ENCODE data around the gene SLC12A3.
"Not testable (repeated sequence)": the region's sequence is repeated elsewhere in the genome, so short reads cannot be mapped to it uniquely, and the experiment has no call there.

The SLC12A3 gene

DNA sequence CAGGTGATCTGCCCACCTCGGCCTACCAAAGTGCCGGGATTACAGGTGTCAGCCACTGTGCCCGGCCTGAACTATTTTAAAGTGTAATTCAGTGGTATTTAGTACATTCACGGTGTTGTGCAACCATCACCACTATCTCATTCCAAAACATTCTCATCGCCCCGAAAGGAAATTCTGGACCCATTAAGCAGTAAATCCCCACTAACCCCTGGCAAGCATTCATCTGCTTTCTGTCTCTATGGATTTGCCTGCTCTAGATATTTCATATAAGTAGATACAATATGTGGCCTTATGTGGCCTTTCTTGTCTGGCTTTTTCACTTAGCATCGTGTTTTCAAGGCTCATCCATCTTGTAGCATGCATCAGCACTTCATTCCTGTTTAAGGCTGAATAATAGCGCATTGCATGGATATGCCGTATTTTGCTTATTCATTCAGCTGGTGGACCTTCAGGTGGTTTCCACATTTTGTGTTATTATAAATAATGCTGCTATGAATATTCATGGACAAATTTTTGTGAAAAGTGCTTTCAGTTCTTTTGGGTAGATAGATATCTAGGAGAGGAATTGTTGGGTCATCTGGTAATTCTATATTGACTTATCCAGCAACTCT is 58.6 kb downstream of the SLC12A3 start:
- DNase-seq, result no peak

DNA sequence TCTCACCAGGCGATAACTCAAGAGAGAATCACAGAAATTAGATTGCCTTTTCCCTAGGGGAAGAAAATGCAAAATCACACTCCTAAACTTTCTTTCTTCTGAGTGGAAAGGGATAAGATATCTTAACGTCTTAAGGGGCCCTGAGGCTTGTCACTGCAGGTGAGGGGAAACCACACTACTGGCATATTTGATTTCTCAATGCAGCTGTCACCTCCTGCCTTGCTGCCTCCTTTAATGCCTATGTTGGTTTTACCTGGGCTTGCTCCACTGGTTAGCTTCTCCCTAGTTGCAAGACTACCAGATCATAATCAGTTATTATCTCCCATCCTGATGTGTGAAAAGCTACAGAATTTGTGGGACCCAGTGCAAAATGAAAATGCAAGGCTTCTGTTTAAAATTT is 62.5 kb downstream of the SLC12A3 start:
- no peak for DNase-seq

DNA sequence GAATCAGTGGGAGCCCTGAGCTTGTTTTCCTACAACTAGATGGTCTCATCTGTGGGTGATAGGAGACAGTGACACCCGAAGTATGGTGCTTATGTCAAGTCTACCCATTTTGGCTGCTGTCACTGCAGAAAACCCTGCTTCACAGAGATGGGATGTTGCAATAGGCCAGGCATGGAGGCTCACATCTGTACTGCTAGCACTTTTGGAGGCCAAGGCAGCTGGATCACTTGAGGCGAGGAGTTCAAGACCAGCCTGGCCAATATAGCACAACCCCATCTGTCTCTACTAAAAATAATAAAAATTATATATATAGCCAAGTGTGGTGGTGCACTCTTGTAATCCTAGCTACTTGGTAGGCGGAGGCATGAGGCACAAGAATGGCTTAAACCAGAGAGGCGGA is 64.6 kb downstream of the SLC12A3 start:
- DNase-seq, result no peak

DNA sequence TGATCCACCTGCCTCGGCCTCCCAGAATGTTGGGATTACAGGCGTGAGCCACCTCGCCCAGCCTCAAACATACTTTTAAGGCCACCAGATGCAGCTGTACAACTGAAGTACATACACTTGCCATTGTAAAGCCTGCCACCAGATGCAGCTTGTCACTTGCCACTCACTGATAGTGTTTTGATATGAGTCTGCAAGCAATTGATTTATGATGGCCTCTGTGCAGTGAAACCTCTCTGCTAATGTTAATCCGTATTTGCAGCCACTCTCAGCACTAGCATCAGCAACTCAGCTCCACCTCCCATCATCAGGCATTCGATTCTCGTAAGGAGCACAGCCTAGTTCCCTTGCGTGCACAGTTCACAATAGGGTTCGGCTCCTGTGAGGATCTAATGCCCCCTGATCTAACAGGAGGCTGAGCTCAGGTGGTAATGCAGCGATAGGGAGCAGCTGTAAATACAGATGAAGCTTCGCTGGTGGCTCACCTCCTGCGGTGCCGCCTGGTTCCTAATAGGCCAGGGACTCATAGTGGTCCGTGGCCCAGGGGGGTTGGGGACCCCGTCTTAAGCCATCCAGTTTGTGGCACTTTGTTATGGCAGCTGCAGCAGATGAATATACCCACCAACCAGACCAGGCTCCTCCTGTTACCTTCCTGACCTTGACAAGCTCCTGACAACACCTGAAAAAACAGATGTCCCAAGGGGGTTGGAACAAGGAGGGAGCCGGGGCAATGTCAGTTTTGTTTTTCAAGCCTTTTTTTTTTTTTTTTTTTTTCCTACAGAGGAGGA is 65.7 kb downstream of the SLC12A3 start:
- no peak for DNase-seq

DNA sequence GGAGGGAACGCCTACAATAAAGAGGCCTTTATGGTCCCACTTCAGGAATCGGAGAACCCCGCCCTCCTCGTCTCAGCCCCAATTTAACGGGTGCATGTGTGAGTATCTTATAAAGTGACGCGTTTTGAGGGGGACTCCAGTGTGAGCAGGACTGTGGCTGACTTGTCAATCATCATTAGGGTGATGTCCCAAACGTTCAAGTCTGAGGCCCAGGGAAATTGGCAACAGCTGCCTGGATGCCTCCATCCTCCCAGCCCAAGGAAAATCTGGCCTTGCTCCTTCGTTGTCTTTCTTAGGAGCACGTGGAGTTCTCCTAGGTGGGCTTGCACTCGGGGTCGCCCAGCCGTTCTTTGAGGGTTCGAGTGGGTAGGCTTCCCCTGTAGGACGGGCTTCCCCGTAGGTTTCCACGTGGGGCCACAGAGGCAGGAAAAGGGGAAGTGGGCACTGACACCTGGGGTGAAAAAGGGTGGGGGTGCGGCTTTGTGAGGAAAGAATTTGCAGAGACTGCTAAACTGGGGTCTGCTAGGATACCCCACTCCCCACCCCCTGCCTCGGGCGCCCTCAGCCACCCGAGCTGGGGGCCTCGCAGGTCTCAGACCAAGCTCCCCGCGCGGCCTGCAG is 66.4 kb downstream of the SLC12A3 start:
- peak in 1 of 2 donors; percentile 31 for DNase-seq

DNA sequence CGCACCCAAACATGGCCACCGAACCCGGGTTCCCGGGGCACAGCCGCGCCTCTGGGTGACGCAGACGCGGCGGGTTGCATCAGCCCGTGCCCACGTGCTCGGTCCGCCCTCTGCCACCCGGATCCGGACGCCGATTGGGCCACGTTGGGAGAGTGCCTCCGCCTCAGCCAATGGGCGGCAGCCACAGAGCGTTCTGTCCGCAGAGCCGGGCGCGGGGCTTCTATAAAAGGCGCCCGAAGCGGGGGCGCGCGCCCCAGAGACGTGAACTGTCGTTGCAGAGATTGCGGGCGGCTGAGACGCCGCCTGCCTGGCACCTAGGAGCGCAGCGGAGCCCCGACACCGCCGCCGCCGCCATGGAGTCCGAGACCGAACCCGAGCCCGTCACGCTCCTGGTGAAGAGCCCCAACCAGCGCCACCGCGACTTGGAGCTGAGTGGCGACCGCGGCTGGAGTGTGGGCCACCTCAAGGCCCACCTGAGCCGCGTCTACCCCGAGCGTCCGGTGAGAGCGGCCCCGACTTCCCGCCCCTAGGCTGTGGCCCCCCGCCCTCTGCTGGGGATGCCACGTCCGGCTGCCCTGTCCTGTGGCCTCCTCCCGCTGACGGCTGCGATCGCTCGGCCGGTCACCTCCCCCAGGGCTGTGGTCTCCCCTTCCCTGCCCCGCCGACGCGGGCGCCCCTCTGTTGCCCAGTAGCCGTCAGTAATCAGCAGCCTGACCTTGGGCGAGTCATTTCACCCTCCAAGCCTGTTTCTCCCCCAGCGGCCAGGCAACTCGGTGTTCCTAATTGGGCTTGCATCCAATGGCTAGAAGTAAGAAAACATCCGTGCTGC is 67.1 kb downstream of the SLC12A3 start, which contains the start of gene HERPUD1:
TSS of gene HERPUD1 (plus strand) at position 251 of the 829 bp plus-strand sequence. CDS start at position 354, 103 bp downstream.
- peak; percentile 97 to 98 for DNase-seq

DNA sequence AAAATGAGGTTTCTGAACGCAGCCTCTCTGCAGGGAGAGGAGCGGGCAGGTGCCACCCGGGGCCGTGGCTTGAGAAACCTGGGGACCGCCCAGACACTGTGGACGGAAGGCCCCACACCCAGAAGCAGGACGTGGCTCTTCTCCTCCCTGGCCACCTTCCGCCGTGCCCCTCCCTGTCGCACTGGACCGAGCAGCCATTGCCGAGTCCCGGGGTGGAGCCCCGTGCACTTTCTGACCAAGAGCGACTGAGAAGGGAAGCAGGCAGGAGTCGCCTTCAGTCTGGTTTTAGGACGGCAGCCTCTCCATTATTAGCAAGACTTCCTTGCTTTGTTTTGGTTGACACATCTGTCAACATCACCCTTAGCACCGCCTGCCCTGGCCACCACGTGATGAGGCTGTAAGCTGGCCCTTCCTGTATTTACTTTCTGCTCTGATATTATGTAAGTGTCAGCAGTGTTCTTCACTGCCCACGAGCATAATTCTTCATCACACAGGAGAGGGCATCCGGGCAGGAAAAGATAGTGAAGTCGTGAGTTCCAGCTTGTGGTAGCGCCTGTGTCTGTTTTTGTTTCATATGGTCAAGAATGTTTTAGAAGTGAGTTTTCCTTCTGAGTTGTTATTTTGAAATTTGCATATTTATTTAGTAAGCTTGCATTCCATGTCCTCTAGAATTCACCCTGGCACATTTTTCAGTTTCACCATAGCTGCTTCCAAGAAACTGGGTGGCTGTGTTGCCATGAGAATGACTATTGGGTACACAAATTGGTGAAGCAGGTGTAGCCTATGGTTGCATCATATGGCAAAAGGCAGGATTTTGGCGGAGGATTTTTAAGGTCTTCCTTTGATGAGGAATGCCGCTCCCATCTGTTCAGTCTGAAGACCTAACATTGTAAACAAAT is 68.0 kb downstream of the SLC12A3 start:
- DNase-seq, result peak; percentile 82 to 91

DNA sequence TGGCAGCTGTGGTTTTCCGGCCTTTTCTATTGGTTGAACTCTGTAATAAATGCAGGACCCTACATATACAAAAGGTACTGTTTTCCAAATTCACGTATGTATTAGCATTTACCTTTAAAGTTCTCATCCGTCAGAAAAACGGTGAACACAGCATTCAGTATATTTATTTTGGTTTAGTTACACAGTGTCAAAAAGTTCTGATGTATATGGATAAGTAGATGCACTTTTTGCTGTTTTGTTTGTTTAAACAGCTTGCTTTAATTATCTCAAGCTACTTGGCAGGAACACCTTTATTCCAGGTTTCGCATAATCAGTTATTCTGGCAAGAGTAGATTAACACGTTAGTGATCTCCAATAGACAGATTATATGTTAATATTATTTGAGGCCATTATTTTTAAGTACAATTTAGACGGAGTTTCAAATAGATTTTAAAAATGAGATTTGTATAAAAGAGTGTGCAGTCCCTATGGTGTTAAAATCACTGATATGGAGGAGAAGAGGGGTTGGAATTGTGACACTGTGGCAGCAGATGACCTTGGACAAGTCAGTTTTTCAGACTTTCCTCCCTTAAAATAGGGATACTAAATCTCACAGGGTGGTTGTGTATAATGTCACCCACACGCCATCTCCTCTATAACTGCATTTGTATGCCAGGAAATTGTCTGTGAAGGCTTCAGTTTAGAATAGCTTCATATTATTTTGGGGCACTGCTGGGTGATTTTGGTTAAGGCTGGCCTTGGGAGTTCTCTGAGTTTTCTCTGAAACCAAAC is 69.0 kb downstream of the SLC12A3 start:
- no peak for DNase-seq

DNA sequence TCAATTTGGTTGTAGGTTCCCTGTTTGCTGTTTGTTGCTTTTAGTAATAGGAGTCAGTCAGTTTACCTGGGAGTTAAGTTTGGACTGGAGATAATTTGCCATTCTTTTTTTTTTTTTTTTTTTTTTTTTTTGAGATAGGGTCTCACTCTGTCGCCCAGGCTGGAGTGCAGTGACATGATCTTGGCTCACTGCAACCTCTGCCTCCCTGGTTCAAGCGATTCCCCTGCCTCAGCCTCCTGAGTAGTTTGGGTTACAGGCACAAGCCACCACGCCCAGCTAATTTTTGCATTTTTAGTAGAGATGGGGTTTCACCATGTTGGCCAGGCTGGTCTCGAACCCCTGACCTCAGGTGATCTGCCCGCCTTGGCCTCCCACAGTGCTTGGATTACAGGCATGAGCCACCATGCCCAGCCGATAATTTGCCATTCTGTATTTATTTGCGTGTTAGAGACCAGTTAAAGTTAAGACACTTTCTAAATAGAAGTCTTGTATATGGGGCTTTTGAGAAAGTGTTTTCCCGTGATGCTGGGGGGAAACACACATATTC is 69.7 kb downstream of the SLC12A3 start:
- DNase-seq, result not testable (repeated sequence)

DNA sequence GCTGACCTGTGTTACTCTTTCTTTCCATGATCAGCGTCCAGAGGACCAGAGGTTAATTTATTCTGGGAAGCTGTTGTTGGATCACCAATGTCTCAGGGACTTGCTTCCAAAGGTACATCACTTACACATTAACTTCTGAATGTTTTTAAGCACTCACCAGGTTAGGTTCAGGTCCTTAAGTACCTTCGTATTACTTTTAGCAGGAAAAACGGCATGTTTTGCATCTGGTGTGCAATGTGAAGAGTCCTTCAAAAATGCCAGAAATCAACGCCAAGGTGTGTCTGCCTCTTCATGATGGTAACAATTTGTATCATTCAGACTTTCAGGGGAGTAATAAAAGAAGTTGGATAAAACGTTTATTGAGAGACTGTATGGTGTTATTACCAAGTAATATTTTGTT is 70.2 kb downstream of the SLC12A3 start:
- no peak for DNase-seq

DNA sequence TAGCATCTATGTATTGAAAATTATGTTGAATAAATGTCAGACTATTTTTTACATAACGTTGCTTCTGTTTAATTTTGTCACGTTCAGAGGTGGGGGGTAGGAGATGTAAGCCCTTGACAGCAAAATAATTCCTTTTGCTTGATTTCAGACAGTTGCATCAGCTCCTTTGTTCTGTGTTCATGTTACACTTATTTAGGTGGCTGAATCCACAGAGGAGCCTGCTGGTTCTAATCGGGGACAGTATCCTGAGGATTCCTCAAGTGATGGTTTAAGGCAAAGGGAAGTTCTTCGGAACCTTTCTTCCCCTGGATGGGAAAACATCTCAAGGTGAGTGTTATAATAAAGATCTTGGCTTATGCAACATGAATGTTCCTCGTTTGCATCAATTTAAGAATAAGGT is 71.5 kb downstream of the SLC12A3 start:
- no peak for DNase-seq

DNA sequence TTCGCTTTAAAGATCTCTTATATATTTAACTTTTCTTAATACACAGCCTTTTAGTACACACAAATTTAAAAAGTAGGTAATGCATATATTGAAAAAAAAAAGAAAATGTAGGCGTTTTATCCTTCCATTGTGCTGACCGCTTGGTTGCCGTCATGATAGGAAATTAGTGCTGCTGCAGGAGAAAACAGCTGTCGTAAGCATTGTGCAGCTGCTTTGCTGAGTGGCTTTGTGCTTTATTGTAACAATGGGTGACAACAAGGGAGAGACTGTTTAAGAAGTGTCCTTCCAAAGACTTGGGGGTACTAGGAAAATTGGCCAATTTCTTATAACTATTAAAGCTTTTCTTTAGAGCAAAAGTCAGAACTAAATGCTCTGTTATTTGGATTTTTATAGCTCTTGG is 71.9 kb downstream of the SLC12A3 start:
- DNase-seq, result no peak

DNA sequence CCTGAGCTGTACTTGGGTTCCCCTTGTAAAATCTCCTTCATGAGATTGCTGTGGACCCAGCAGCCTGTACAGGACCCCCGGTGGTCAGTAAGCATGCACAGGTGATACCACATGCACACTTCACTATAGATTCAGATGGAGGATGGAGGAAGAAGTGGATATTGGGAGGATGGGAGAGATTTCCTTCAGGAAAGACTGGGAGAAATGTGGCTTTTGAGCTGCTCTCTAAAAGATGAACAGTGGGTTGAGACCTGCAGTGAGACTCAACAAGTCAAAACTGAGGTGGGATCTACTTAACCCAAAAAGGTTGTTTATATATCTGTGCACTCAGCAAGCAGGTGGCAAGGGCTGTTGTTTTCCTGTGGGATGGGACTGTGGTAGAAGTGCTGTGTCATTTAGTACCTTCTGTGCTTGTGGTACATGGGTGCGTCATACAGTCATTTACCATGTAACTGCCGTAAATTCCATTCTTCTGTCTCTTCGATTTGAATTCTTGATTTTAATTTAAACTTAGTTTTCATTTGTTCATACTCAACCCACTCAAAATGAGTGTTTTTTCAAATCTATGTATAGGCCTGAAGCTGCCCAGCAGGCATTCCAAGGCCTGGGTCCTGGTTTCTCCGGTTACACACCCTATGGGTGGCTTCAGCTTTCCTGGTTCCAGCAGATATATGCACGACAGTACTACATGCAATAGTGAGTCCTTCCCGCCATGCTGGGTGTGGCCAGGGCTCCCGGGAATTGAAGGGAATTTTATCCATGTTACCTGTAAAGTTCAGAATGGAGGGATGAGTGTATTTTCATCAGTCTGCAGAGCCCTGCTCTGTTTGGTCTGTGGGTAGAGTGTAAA is 73.9 kb downstream of the SLC12A3 start:
- DNase-seq, result no peak

DNA sequence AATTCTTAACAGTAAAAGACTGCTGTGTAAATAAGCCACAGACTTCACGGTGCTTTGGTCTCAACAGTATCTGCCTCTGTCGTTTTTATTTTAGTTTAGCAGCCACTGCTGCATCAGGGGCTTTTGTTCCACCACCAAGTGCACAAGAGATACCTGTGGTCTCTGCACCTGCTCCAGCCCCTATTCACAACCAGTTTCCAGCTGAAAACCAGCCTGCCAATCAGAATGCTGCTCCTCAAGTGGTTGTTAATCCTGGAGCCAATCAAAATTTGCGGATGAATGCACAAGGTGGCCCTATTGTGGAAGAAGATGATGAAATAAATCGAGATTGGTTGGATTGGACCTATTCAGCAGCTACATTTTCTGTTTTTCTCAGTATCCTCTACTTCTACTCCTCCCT is 74.8 kb downstream of the SLC12A3 start:
- DNase-seq, result no peak

DNA sequence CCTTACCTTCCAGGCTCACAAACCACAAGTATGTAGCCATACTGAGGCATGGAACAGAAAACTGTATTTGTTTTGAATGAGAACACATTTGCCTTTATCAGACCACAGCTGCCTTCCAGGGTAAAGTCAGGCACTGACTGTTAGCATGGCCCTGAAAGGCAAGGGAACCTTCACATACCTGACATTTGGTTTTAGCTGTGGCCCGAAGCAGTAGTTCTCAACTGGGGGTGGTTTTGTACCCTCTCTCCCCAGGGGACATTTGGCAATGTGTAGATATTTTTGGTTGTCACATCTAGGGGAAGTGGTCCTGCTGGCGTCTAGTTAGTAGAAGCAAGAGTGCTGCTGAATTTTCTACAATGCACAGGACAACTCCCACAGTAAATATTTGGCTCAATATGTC is 76.1 kb downstream of the SLC12A3 start:
- no peak for DNase-seq

DNA sequence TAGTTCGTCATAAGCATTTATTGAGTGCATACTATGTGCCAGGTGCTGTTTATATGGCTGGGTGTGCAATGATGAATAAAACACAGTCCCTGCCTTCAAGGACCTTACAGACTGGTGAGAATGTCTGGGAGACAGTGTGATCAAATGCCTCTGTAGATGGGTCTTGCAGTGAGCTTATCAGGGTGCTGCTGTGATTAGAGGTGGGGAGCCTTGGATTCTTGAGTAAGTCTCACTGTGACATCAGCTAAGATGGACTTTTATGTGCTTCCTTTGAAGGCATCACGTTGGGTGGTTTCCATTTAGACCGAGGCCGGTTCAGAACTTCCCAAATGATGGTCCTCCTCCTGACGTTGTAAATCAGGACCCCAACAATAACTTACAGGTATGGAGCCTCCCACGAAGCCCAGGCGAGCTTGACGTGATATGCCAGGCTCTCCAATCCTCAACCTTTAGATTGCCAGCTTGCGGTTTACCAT is 76.9 kb downstream of the SLC12A3 start:
- DNase-seq, result no peak

DNA sequence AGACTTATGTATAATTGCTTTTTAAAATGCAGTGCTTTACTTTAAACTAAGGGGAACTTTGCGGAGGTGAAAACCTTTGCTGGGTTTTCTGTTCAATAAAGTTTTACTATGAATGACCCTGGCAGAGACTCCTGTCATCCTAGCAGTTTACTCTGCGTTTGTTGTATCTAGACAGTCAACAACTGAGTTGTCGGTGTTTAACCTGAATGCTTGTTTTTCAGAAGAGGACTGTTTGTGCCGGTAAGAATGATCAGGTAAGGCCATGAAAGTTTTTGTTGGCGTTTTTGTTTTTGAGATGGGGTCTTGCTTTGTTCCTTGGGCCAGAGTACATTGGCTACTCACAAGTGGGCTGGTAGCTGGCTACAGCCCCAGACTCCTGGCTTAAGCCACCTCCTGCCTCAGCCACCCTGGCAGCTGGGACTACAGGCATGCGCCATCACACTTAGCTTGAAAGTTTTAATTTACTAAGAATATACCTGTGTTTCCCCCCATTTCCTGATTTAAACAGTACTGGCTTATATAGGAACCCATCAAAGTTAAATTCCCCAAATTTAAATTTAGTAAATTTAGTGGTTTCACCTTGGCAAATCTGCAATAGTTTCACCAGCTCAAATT is 78.9 kb downstream of the SLC12A3 start:
- DNase-seq, result no peak

DNA sequence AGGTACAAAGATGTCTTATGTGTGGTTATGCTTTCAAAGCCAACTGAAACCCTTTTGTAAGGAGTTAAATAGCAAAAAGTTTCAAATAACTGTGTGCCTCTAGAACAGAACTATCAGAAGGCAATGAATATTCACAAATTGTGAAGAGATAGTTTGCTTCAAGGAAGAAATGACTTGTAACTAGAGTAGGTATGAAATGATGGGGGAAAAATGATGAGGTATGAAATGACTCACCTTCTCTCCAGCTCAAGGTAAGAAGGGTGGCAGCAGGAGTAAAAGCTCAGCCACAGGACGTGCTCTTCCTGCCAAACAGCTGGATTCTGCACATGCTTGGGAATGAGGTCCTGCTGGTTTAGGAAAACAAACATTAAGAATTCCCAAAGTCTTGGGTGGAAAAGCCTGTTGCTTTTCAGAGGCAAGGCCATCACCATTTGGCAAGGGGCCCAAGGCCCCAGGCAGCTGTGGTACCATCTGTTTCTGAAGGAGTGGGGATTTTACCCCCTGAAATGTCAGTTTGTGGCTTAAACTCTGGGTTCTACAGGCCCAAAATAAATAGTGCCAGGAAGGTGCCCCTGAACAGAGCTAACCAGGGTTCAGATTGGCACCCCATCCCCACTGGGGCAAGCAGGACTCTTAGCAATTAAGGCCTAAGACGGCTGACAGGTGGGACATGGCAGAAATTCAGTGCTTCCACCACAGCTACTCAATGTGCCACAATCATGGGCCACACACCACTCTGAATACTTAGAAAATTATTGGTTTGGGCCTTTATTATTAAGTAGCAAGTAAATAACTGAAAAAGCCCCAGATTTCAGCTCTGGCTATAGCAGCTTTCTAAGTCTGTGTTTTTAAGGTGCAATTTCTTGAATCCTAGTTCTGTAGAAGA is 80.2 kb downstream of the SLC12A3 start:
- DNase-seq, result no peak
